HepG2 (cell line): ENCODE results near the gene CEP131. TPM values are rescaled to one million over a fixed set of nuclear protein-coding genes. Genes with fewer than 3 reads are reported as not detected.

ENCODE experiments used
- MAFG ChIP-seq: sonication (generic); formaldehyde crosslinking; IDR thresholded peaks from 2 replicates; pipeline ENCODE4 v1.5.1; 2020; ENCODE audit warnings: mild to moderate bottlenecking, missing genetic modification reagents
- NFE2L2 ChIP-seq: fragments of 150-350 bp; IDR thresholded peaks from 2 replicates; pipeline ENCODE4 v1.6.1; 2014; ENCODE audit warnings: low read length
- RCOR2 ChIP-seq: IDR thresholded peaks from 2 replicates; pipeline ENCODE4 v1.6.1; 2016; ENCODE audit warnings: missing biosample characterization, missing genetic modification reagents
- SETDB1 ChIP-seq: sonication (generic); formaldehyde crosslinking; IDR thresholded peaks from 2 replicates; pipeline ENCODE4 v1.5.1; 2020; ENCODE audit warnings: missing genetic modification reagents, mild to moderate bottlenecking, borderline replicate concordance
- TBP ChIP-seq: sonication (generic); formaldehyde crosslinking; IDR thresholded peaks from 2 replicates; pipeline ENCODE4 v1.5.0; 2020; ENCODE audit warnings: missing genetic modification reagents
- U2AF1 ChIP-seq: fragments of 200-400 bp; formaldehyde crosslinking; optimal IDR thresholded peaks from 2 replicates; pipeline ENCODE3; 2017; ENCODE audit warnings: mild to moderate bottlenecking, low read depth, low read length
- ZBTB7A ChIP-seq: sonication (generic); formaldehyde crosslinking; IDR thresholded peaks from 2 replicates; pipeline ENCODE4 v1.8.0; 2022; ENCODE audit warnings: mild to moderate bottlenecking, missing genetic modification reagents
- ZNF235 ChIP-seq: sonication (generic); formaldehyde crosslinking; IDR thresholded peaks from 2 replicates; pipeline ENCODE4 v1.8.1; 2023; ENCODE audit warnings: mild to moderate bottlenecking, missing genetic modification reagents, borderline replicate concordance
- ZNF572 ChIP-seq: sonication (generic); formaldehyde crosslinking; IDR thresholded peaks from 2 replicates; pipeline ENCODE4 v1.5.1; 2020; ENCODE audit warnings: mild to moderate bottlenecking, missing genetic modification reagents
- ZNF878 ChIP-seq: sonication (generic); formaldehyde crosslinking; IDR thresholded peaks from 2 replicates; pipeline ENCODE4 v1.8.1; 2023; ENCODE audit warnings: mild to moderate bottlenecking, missing genetic modification reagents, moderate library complexity
- polyA plus RNA-seq, 8 experiments: library from polyadenylated mRNA; depleted of rRNA in 3 of 8; stranded (reverse) in 7 of 8; unstranded in 1 of 8; fragments of >200 nt; fragmentation: Illumina TruSeq in 4 of 8; extraction: Trizol in 4 of 8; gene quantifications; 2 replicates each; pipeline versions ENCODE4 v1.2.1 to v1.2.3, GENCODE V29; 2011 to 2016; ENCODE audit warnings: low read depth in 4 of 8, missing spikeins in 1 of 8, mixed read lengths in 1 of 8; ENCODE audit not compliant: insufficient read depth in 1 of 8
- total RNA-seq, 5 experiments: library from RNA; depleted of rRNA; stranded (reverse); fragments of >200 nt; fragmentation: Illumina TruSeq; extraction: Trizol; gene quantifications; 2 replicates each; pipeline ENCODE4 v1.2.3, GENCODE V29; 2016; ENCODE audit warnings: low read depth in 1 of 5
- TF ChIP-seq, protein P1 (sequence below): sonication (generic); formaldehyde crosslinking; conservative IDR thresholded peaks from 2 replicates; pipeline ENCODE4 v1.4.0; 2020; ENCODE audit warnings: mild to moderate bottlenecking, missing genetic modification reagents, moderate library complexity
- TF ChIP-seq, protein P2 (sequence below): sonication (generic); formaldehyde crosslinking; IDR thresholded peaks from 2 replicates; pipeline ENCODE4 v1.9.0; 2022; ENCODE audit warnings: missing genetic modification reagents, mild to moderate bottlenecking, borderline replicate concordance
- TF ChIP-seq, protein P3 (sequence below): sonication (generic); formaldehyde crosslinking; IDR thresholded peaks from 2 replicates; pipeline ENCODE4 v1.5.1; 2020; ENCODE audit warnings: missing genetic modification reagents, mild to moderate bottlenecking, borderline replicate concordance
- TF ChIP-seq, protein P4 (sequence below): sonication (generic); formaldehyde crosslinking; IDR thresholded peaks from 2 replicates; pipeline ENCODE4 v1.5.1; 2020; ENCODE audit warnings: missing genetic modification reagents, mild to moderate bottlenecking, borderline replicate concordance
- TF ChIP-seq, protein P5 (sequence below): sonication (generic); formaldehyde crosslinking; IDR thresholded peaks from 2 replicates; pipeline ENCODE4 v1.9.0; 2021; ENCODE audit warnings: missing genetic modification reagents, borderline replicate concordance
- TF ChIP-seq, protein P6 (sequence below): IDR thresholded peaks from 2 replicates; pipeline ENCODE4 v1.6.1; 2016; ENCODE audit warnings: missing biosample characterization, missing genetic modification reagents, low read depth

Gene CEP131
- total and polyA plus RNA-seq, 2 of the 13 experiments (the other 11 are each of a cell fraction or from before 2014, with no cell fraction given) = 5.0 to 16.8 TPM

DNA sequence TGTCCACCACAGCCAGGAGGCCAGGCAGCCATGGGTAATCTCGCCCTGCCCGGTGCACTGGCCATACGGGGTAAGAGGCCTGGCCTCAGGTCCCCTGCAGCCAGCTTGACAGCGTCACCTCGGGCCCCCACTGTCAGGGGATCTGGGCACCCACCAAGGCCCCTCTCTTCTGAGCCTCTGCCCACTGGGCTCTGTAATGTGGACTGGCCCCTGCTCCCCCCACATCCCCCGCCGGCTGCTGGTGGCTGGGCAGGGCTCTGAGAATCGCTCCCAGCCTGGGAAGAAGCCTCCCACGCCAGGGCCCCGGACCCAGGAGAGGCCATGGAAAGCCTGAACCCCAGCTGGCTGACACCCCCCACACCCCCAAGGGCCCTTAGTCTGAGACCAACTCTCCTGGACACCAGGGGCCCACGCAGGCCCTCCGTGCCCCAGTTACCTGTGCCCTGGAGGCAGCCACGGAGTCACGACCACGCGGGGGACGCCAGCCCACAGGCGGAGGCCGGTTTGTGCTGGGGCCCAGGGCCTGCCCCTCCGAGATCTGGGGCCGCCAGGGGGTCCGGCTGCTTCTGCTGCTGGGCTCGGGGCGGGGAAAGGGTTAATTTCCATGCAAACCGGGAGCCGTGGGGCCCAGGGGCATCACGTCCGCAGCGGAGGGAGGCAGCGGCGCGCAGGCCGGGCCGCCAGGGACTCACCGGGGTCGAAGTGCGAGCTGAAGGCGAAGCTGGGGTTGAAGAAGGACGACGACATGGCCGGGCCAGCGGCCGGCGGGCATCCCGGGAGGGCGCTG lies 57.3 kb downstream of the CEP131 start, which contains the start of gene PVALEF (continued):
- TF ChIP-seq, protein P1, sequence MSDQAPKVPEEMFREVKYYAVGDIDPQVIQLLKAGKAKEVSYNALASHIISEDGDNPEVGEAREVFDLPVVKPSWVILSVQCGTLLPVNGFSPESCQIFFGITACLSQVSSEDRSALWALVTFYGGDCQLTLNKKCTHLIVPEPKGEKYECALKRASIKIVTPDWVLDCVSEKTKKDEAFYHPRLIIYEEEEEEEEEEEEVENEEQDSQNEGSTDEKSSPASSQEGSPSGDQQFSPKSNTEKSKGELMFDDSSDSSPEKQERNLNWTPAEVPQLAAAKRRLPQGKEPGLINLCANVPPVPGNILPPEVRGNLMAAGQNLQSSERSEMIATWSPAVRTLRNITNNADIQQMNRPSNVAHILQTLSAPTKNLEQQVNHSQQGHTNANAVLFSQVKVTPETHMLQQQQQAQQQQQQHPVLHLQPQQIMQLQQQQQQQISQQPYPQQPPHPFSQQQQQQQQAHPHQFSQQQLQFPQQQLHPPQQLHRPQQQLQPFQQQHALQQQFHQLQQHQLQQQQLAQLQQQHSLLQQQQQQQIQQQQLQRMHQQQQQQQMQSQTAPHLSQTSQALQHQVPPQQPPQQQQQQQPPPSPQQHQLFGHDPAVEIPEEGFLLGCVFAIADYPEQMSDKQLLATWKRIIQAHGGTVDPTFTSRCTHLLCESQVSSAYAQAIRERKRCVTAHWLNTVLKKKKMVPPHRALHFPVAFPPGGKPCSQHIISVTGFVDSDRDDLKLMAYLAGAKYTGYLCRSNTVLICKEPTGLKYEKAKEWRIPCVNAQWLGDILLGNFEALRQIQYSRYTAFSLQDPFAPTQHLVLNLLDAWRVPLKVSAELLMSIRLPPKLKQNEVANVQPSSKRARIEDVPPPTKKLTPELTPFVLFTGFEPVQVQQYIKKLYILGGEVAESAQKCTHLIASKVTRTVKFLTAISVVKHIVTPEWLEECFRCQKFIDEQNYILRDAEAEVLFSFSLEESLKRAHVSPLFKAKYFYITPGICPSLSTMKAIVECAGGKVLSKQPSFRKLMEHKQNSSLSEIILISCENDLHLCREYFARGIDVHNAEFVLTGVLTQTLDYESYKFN (CRISPR knock-in tag) = peak; percentile 90
- TF ChIP-seq, protein P2, sequence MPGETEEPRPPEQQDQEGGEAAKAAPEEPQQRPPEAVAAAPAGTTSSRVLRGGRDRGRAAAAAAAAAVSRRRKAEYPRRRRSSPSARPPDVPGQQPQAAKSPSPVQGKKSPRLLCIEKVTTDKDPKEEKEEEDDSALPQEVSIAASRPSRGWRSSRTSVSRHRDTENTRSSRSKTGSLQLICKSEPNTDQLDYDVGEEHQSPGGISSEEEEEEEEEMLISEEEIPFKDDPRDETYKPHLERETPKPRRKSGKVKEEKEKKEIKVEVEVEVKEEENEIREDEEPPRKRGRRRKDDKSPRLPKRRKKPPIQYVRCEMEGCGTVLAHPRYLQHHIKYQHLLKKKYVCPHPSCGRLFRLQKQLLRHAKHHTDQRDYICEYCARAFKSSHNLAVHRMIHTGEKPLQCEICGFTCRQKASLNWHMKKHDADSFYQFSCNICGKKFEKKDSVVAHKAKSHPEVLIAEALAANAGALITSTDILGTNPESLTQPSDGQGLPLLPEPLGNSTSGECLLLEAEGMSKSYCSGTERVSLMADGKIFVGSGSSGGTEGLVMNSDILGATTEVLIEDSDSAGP (CRISPR knock-in tag) = peak; percentile 67
- TF ChIP-seq, protein P3, sequence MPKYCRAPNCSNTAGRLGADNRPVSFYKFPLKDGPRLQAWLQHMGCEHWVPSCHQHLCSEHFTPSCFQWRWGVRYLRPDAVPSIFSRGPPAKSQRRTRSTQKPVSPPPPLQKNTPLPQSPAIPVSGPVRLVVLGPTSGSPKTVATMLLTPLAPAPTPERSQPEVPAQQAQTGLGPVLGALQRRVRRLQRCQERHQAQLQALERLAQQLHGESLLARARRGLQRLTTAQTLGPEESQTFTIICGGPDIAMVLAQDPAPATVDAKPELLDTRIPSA (CRISPR knock-in tag) = no peak
- TF ChIP-seq ZNF878 = no peak
- TF ChIP-seq, protein P4, sequence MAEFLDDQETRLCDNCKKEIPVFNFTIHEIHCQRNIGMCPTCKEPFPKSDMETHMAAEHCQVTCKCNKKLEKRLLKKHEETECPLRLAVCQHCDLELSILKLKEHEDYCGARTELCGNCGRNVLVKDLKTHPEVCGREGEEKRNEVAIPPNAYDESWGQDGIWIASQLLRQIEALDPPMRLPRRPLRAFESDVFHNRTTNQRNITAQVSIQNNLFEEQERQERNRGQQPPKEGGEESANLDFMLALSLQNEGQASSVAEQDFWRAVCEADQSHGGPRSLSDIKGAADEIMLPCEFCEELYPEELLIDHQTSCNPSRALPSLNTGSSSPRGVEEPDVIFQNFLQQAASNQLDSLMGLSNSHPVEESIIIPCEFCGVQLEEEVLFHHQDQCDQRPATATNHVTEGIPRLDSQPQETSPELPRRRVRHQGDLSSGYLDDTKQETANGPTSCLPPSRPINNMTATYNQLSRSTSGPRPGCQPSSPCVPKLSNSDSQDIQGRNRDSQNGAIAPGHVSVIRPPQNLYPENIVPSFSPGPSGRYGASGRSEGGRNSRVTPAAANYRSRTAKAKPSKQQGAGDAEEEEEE (CRISPR knock-in tag) = peak; percentile 83; the same call in 1 of the 2 replicates
- no peak for TF ChIP-seq NFE2L2
- no peak for TF ChIP-seq TBP (CRISPR knock-in tag)
- TF ChIP-seq, protein P5, sequence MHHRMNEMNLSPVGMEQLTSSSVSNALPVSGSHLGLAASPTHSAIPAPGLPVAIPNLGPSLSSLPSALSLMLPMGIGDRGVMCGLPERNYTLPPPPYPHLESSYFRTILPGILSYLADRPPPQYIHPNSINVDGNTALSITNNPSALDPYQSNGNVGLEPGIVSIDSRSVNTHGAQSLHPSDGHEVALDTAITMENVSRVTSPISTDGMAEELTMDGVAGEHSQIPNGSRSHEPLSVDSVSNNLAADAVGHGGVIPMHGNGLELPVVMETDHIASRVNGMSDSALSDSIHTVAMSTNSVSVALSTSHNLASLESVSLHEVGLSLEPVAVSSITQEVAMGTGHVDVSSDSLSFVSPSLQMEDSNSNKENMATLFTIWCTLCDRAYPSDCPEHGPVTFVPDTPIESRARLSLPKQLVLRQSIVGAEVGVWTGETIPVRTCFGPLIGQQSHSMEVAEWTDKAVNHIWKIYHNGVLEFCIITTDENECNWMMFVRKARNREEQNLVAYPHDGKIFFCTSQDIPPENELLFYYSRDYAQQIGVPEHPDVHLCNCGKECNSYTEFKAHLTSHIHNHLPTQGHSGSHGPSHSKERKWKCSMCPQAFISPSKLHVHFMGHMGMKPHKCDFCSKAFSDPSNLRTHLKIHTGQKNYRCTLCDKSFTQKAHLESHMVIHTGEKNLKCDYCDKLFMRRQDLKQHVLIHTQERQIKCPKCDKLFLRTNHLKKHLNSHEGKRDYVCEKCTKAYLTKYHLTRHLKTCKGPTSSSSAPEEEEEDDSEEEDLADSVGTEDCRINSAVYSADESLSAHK (CRISPR knock-in tag) = no peak
- no peak for TF ChIP-seq U2AF1
- no peak for TF ChIP-seq MAFG (CRISPR knock-in tag)
- TF ChIP-seq ZBTB7A (CRISPR knock-in tag) = peak; percentile 59; the same call in 1 of the 2 replicates
- no peak for TF ChIP-seq ZNF235
- TF ChIP-seq, protein P6, sequence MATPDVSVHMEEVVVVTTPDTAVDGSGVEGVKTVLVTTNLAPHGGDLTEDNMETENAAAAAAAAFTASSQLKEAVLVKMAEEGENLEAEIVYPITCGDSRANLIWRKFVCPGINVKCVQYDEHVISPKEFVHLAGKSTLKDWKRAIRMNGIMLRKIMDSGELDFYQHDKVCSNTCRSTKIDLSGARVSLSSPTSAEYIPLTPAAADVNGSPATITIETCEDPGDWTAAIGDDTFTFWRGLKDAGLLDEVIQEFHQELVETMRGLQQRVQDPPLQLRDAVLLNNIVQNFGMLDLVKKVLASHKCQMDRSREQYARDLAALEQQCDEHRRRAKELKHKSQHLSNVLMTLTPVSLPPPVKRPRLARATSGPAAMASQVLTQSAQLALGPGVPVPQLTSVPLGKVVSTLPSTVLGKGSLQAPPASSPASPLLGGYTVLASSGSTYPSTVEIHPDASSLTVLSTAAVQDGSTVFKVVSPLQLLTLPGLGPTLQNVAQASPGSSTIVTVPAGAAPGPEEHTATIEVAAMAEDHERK (CRISPR knock-in tag) = 0 out of 2 replicates have a peak, but pooled peaks have one; percentile 37
- no peak for TF ChIP-seq ZNF572 (CRISPR knock-in tag)
- TF ChIP-seq SETDB1 (CRISPR knock-in tag) = no peak
- no peak for TF ChIP-seq RCOR2 (CRISPR knock-in tag)
